Parathyroid adenoma (tissue), 2 donors: ENCODE measurements around the gene MANEAL.

Source experiments
- H2AFZ ChIP-seq: fragments of 300-600 bp; sonication (generic); one replicate; pipeline ENCODE4 v1.7.0; 2017; ENCODE audit warnings: antibody characterized with exemption, mild to moderate bottlenecking
- H3K27ac ChIP-seq: fragments of 300-600 bp; sonication (generic); one replicate; pipeline ENCODE4 v1.7.0; 2017
- H3K27me3 ChIP-seq: fragments of 300-600 bp; sonication (generic); one replicate; pipeline ENCODE4 v1.7.0; 2017; ENCODE audit warnings: low read length; ENCODE audit not compliant: control insufficient read depth, insufficient read depth
- H3K36me3 ChIP-seq: fragments of 300-600 bp; sonication (generic); one replicate; pipeline ENCODE4 v1.7.0; 2017; ENCODE audit warnings: low read length; ENCODE audit not compliant: control insufficient read depth, insufficient read depth
- H3K4me1 ChIP-seq: fragments of 300-600 bp; sonication (generic); one replicate; pipeline ENCODE4 v1.7.0; 2017; ENCODE audit warnings: control low read depth
- H3K4me2 ChIP-seq: fragments of 300-600 bp; sonication (generic); one replicate; pipeline ENCODE4 v1.7.0; 2017; ENCODE audit warnings: low read length
- H3K4me3 ChIP-seq: fragments of 300-600 bp; sonication (generic); one replicate; pipeline ENCODE4 v1.7.0; 2017; ENCODE audit warnings: low read depth, low read length
- H3K79me2 ChIP-seq: fragments of 300-600 bp; sonication (generic); one replicate; pipeline ENCODE4 v1.7.0; 2017; ENCODE audit warnings: control low read depth
- H3K9ac ChIP-seq: fragments of 300-600 bp; sonication (generic); one replicate; pipeline ENCODE4 v1.7.0; 2017; ENCODE audit warnings: mild to moderate bottlenecking
- H3K9me3 ChIP-seq: fragments of 300-600 bp; sonication (generic); one replicate; pipeline ENCODE4 v1.7.0; 2017; ENCODE audit warnings: low read length; ENCODE audit not compliant: control insufficient read depth
- TF ChIP-seq, protein P1 (sequence below): fragments of 300-600 bp; sonication (generic); IDR thresholded peaks from one replicate; pipeline ENCODE4 v1.7.0; 2017; ENCODE audit warnings: antibody characterized with exemption, mild to moderate bottlenecking
- donor health status: primary hyperparathyroidism.

MANEAL gene, protein sequence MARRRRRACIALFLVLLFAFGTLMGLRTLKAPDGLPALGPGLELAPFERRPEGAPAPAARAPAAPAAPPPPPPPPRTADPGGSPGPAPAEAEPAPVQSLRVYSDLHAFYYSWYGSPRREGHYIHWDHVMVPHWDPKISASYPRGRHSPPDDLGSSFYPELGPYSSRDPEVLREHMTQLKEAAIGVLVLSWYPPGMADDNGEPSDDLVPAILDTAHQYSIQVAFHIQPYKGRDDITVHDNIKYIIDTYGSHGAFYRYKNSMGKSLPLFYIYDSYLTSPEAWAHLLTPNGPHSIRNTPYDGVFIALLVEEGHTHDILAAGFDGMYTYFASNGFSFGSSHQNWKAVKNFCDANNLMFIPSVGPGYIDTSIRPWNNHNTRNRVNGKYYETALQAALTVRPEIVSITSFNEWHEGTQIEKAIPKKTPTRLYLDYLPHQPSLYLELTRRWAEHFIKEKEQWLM

DNA sequence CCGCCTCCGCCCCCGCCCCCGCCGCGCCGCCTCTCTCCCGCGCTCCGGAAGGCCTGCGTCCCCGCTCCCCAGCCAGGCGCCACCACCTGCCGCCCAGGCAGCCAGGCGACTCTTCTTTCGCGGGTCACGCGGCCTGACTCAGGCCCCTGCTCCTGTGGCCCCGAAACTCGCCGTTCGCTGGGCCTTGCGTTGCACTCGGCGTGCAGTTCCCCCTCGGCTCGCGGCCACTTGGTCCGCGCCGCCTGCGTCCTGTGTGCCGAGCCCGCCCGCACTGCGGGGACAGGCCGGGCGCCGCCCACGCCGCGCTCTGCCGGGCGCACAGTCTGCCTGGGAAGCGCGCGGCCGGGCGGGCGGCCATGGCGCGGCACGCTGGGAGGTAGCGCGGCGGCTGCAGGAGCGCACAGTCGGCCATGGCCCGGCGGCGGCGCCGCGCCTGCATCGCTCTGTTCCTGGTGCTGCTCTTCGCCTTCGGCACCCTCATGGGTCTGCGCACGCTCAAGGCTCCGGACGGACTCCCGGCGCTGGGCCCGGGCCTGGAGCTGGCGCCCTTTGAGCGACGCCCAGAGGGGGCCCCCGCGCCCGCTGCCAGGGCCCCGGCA, at the start of gene MANEAL:
Gene MANEAL, plus strand, starts transcription at position 75 of the 599 bp plus-strand sequence. Its CDS starts 336 bp downstream, at position 411.
- H3K27ac ChIP-seq = no peak within 1 kb of the TSS
- H3K4me2 ChIP-seq = peak within 1 kb of the TSS; percentile 78
- TF ChIP-seq, protein P1, sequence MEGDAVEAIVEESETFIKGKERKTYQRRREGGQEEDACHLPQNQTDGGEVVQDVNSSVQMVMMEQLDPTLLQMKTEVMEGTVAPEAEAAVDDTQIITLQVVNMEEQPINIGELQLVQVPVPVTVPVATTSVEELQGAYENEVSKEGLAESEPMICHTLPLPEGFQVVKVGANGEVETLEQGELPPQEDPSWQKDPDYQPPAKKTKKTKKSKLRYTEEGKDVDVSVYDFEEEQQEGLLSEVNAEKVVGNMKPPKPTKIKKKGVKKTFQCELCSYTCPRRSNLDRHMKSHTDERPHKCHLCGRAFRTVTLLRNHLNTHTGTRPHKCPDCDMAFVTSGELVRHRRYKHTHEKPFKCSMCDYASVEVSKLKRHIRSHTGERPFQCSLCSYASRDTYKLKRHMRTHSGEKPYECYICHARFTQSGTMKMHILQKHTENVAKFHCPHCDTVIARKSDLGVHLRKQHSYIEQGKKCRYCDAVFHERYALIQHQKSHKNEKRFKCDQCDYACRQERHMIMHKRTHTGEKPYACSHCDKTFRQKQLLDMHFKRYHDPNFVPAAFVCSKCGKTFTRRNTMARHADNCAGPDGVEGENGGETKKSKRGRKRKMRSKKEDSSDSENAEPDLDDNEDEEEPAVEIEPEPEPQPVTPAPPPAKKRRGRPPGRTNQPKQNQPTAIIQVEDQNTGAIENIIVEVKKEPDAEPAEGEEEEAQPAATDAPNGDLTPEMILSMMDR = no peak
- H3K79me2 ChIP-seq = no peaks in the 10 kb centered on the region
- H3K9me3 ChIP-seq = no peaks in the 10 kb centered on the region
- H3K4me1 ChIP-seq = no peaks in the 10 kb centered on the region
- H3K9ac ChIP-seq = no peak within 1 kb of the TSS
- no peaks in the 10 kb centered on the region for H3K36me3 ChIP-seq
- peak within 1 kb of the TSS; percentile 83 for H2AFZ ChIP-seq
- H3K27me3 ChIP-seq = no peaks in the 10 kb centered on the region
- peak within 1 kb of the TSS; percentile 38 for H3K4me3 ChIP-seq

DNA sequence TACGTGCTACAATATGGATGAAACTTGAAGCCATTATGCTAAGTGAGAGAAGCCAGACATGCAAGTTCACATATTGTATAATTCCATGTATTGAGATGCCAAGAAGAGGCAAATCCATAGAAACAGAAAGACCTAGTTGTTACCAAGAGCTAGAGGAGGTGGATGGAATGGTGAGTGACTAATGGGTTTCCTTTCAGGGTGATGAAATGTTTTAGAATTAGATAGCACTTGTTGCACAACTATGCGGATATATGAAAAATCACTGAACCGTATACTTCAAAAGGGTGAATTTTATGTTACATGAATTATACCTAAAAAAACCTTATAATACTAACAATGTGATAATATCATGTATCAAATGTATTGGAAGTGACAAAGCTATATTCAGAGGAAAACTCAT, 46.8 kb upstream of the MANEAL start:
- Histone ChIP-seq H3K9ac (no peak overlapping the region), H3K9me3 (no peaks in the 10 kb centered on the region), H3K79me2 (no peaks in the 10 kb centered on the region), H3K4me1 (no peaks in the 10 kb centered on the region), H3K27me3 (no peaks in the 10 kb centered on the region), H2AFZ (no peak overlapping the region), H3K27ac (no peak overlapping the region), H3K4me2 (no peak overlapping the region), H3K4me3 (no peak overlapping the region), H3K36me3 (no peaks in the 10 kb centered on the region)
- TF ChIP-seq, protein P1 = no peak

DNA sequence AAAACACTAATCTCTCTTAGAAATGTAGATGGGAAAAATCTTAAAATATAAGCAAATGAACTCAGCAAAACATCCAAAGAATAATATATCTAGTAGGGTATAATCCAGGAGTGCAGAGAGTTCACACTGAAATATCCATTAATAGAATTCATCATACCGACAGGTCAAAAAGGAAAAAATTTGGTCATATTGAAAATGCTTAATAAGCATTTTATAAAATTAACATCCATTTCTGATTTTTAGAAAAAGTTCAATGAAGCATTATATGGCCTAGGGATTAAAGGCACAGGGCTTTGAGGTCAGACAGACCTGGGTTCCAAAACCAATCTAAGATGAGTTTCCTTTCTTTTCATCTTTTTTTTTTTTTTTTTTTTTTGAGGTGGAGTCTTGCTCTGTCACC, 45.1 kb upstream of the MANEAL start:
- no peak overlapping the region for H3K4me3 ChIP-seq
- no peak overlapping the region for H3K4me2 ChIP-seq
- TF ChIP-seq, protein P1 = no peak
- H3K36me3 ChIP-seq = no peaks in the 10 kb centered on the region
- no peak overlapping the region for H3K9ac ChIP-seq
- no peaks in the 10 kb centered on the region for H3K27me3 ChIP-seq
- H3K9me3 ChIP-seq = no peaks in the 10 kb centered on the region
- no peaks in the 10 kb centered on the region for H3K4me1 ChIP-seq
- no peak overlapping the region for H2AFZ ChIP-seq
- no peak overlapping the region for H3K27ac ChIP-seq
- H3K79me2 ChIP-seq = no peaks in the 10 kb centered on the region

DNA sequence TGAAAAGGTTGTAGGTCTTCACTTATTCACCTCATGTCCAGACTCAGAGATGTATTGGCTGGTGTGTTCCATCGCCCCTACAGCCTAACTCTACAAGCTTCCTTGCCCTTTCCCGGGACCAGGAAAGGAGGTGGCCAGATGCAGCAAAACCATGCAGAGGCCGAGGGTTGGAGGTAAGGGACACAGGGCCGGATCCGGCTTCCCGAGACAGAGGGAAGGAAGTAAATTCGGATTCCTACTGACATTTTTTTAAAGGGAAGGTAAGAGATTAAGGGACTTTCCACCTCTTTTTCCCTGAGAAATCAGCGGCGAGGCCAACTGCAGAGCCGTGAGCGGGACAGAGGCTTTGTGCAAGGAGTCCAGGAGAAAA, 41.4 kb upstream of the MANEAL start:
- no peaks in the 10 kb centered on the region for H3K27me3 ChIP-seq
- H2AFZ ChIP-seq = peak overlapping the region; percentile 73
- H3K27ac ChIP-seq = no peak overlapping the region
- H3K36me3 ChIP-seq = no peaks in the 10 kb centered on the region
- H3K79me2 ChIP-seq = no peaks in the 10 kb centered on the region
- H3K9me3 ChIP-seq = no peaks in the 10 kb centered on the region
- no peak overlapping the region for H3K9ac ChIP-seq
- peaks cover 2% of the 10 kb centered on the region for H3K4me1 ChIP-seq
- no peak overlapping the region for H3K4me3 ChIP-seq
- TF ChIP-seq, protein P1 = no peak
- peak overlapping the region; percentile 44 for H3K4me2 ChIP-seq
